Naive thymus-derived CD4-positive, alpha-beta T cell (primary cell): Measurements from ENCODE around the gene OGDH. TPM values are rescaled to one million over a fixed set of nuclear protein-coding genes. Genes with fewer than 3 reads are reported as not detected.

ENCODE experiments used
- ATAC-seq: fragments of 150-1000 bp; cut with Tn5 transposase; 2 replicates; pipeline ENCODE4 v1.10.0; 2021; ENCODE audit warnings: mild to moderate bottlenecking, moderate library complexity
- CTCF ChIA-PET: fragments of 350-600 bp; sonication (Branson Sonifier 250); formaldehyde crosslinking; loops from one replicate; lab custom pipeline; 2021; ENCODE audit warnings: antibody characterized with exemption; lab: Charles Lee
- POLR2A ChIA-PET: fragments of 350-600 bp; sonication (Branson Sonifier 250); formaldehyde crosslinking; loops from one replicate; lab custom pipeline; 2021; ENCODE audit warnings: antibody characterized with exemption, inconsistent platforms; lab: Charles Lee
- DNase-seq, 9 donors: peaks; one replicate each; pipeline versions ENCODE4 v3.0.0 to v3.0.0-alpha.2; 2020 to 2022; ENCODE audit warnings: mixed read lengths in 1 of 9
- H3K27ac ChIP-seq: one replicate; pipeline ENCODE4 v1.7.0; 2013; ENCODE audit warnings: mild to moderate bottlenecking, low read depth, low read length, moderate library complexity
- H3K27me3 ChIP-seq, 2 donors: one replicate each; pipeline ENCODE4 v1.7.0; 2013; ENCODE audit warnings: low read length in 2 of 2, mild to moderate bottlenecking in 2 of 2, moderate library complexity in 2 of 2; ENCODE audit not compliant: control insufficient read depth in 2 of 2, insufficient read depth in 2 of 2
- H3K36me3 ChIP-seq, 3 experiments: 1 replicate in 2 of 3; 2 replicates in 1 of 3; pipeline ENCODE4 v1.7.0; 2013; ENCODE audit warnings: low read length in 3 of 3, mild to moderate bottlenecking in 3 of 3, moderate library complexity in 1 of 3; ENCODE audit not compliant: insufficient read depth in 3 of 3, control insufficient read depth in 2 of 3
- H3K4me1 ChIP-seq, 2 donors: one replicate each; pipeline ENCODE4 v1.7.0; 2013; ENCODE audit warnings: low read length in 2 of 2, mild to moderate bottlenecking in 2 of 2, moderate library complexity in 1 of 2; ENCODE audit not compliant: control insufficient read depth in 2 of 2, insufficient read depth in 2 of 2
- H3K4me3 ChIP-seq: 2 replicates; pipeline ENCODE4 v1.7.0; 2013; ENCODE audit warnings: mild to moderate bottlenecking, low read length
- H3K9me3 ChIP-seq, 3 experiments: 1 replicate in 2 of 3; 2 replicates in 1 of 3; pipeline ENCODE4 v1.7.0; 2013; ENCODE audit warnings: low read length in 3 of 3; ENCODE audit not compliant: control insufficient read depth in 2 of 3
- H3K27ac Mint-ChIP-seq, 9 donors: one replicate each; pipeline ENCODE4 v1.8.0; 2020 to 2022; ENCODE audit warnings: mixed read lengths in 9 of 9, mild to moderate bottlenecking in 8 of 9, moderate library complexity in 5 of 9, inconsistent platforms in 2 of 9
- H3K27me3 Mint-ChIP-seq, 5 donors: one replicate each; pipeline ENCODE4 v1.8.0; 2021 to 2022; ENCODE audit warnings: mixed read lengths in 5 of 5, mild to moderate bottlenecking in 1 of 5
- H3K36me3 Mint-ChIP-seq, 5 donors: one replicate each; pipeline ENCODE4 v1.8.0; 2020 to 2022; ENCODE audit warnings: mixed read lengths in 5 of 5, mild to moderate bottlenecking in 3 of 5, inconsistent platforms in 1 of 5
- H3K4me1 Mint-ChIP-seq, 7 donors: one replicate each; pipeline ENCODE4 v1.8.0; 2020 to 2022; ENCODE audit warnings: mixed read lengths in 7 of 7, mild to moderate bottlenecking in 3 of 7, inconsistent platforms in 1 of 7
- H3K4me3 Mint-ChIP-seq, 10 donors: one replicate each; pipeline ENCODE4 v1.8.0; 2020 to 2022; ENCODE audit warnings: mild to moderate bottlenecking in 10 of 10, mixed read lengths in 10 of 10, moderate library complexity in 6 of 10, inconsistent platforms in 2 of 10
- H3K9me3 Mint-ChIP-seq, 11 donors: one replicate each; pipeline ENCODE4 v1.8.0; 2020 to 2022; ENCODE audit warnings: mixed read lengths in 11 of 11, mild to moderate bottlenecking in 4 of 11, inconsistent platforms in 1 of 11, moderate library complexity in 1 of 11
- intact Hi-C, 2 donors: fragments of 100-400 bp; cut with micrococcal nuclease; formaldehyde crosslinking; loops; one replicate each; pipeline ENCODE4 v1.15.1; 2023
- polyA plus RNA-seq, 2 donors: library from polyadenylated mRNA; unstranded; fragments of 300-500 nt; fragmentation: Illumina TruSeq; gene quantifications; one replicate each; pipeline ENCODE4 v1.2.3, GENCODE V29; 2021
- total RNA-seq, 6 experiments: library from RNA in 5 of 6; stranded (reverse) in 5 of 6; gene quantifications; 1 replicate in 5 of 6; 2 replicates in 1 of 6; pipeline ENCODE4 v1.2.3 and lab custom pipeline; 2021 to 2026

Gene OGDH
- total and polyA plus RNA-seq, 7 experiments from 2014 or later = 20.3 to 122 (median 64.2) TPM

DNA sequence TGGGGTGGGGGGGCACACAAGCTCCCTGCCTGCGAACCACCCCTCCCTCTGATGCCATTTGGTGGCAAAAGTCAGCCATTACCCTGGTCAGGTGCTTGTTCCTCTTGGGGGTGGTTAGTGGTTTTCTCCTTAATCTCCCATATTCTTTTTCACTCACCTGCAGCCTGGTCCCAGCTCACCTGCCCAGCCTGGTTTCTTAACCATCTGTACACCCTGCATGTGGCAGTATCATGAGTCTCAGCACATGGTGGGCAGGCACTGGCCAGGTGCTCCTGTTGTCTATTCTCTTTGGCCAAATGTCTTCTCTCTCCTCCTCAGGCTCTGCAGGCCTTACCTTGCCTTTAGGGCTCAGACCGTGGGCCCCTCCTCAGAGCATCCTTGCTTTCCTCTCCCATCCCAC is 30.5 kb downstream of the OGDH start:
- Histone ChIP-seq H3K4me3 (no peak overlapping the region), H3K27me3 (no peaks in the 10 kb centered on the region), H3K27ac (peak overlapping the region; percentile 79), H3K4me1 (peaks cover 54 to 93% of the 10 kb centered on the region in 2 donors), H3K9me3 (no peaks in the 10 kb centered on the region), H3K36me3 (no peaks in the 10 kb centered on the region)
- Mint-ChIP-seq H3K4me1 (peaks cover 55 to 88% (median 59%) of the 10 kb centered on the region in 7 donors), H3K27ac (peak overlapping the region; percentile 88 to 100 (median 98)), H3K9me3 (peaks cover 0 to 3% (median 0%) of the 10 kb centered on the region in 11 donors), H3K4me3 (peak overlapping the region in 1 of 10 donors; percentile 63), H3K36me3 (peaks cover 0 to 46% (median 3%) of the 10 kb centered on the region in 5 donors), H3K27me3 (no peaks in the 10 kb centered on the region)
- no peak for DNase-seq
- intact Hi-C loops = loop anchor here in 1 of 2 donors (5.0 kb wide), 1 partner anchor 45 kb away; no protein-coding TSS in a partner anchor
- CTCF ChIA-PET = interaction anchor here (1.0 kb wide), 1 partner anchor 31 kb away, joined by 4 read pairs; the partner anchor contains the start of gene OGDH
- no peak for ATAC-seq
- POLR2A ChIA-PET = interaction anchor here (0.5 to 4.6 kb wide), 7 partner anchors 12 to 375 kb away, joined by 3 to 59 read pairs (median 3); partner anchors contain the start of gene OGDH

DNA sequence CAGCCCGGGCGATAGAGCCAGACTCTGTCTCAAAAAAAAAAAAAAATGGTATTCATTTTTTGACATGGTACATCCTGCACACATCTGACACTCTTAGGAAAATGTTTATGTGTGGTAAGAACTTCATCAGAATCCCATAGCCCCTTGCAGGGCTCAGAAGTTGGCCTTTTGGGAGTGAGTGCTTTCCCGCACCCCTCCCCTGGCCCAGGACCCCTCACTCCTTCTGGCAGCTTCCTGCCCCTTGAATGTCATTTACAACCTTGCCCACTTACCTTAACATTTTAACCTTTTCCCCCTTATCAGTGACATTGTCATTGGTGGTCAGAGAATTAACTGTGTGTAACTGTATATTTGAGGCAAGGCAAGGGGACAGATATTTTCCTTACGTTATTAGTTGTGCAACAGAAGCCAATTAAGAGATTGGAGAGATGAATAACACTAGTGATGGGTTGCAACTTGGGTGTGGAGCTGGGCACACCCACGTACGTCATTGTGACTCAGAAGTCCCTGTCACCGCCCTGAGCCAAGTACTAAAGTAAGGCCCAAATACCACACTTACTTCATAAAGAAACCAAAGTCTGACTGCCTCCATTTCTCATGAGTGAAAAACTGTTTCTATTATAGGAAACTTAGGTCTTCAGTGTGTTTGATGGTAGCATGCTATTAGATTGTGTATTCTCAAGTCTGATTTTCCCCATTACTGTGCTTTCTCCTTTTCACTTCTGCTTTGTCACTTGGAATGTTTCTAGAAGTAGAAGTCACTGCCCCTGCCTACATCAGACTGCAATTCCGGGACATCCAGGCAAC is 31.6 kb downstream of the OGDH start:
- peak overlapping the region; percentile 28 for H3K4me3 ChIP-seq
- Mint-ChIP-seq H3K36me3 (peaks cover 0 to 49% (median 3%) of the 10 kb centered on the region in 5 donors), H3K9me3 (peaks cover 0 to 3% (median 0%) of the 10 kb centered on the region in 11 donors), H3K27me3 (no peaks in the 10 kb centered on the region), H3K27ac (peak overlapping the region; percentile 92 to 100 (median 98)), H3K4me1 (peaks cover 53 to 84% (median 57%) of the 10 kb centered on the region in 7 donors), H3K4me3 (peak overlapping the region; percentile 57 to 95 (median 78))
- H3K27me3 ChIP-seq = no peaks in the 10 kb centered on the region
- H3K4me1 ChIP-seq = peaks cover 46 to 86% of the 10 kb centered on the region in 2 donors
- H3K9me3 ChIP-seq = no peaks in the 10 kb centered on the region
- intact Hi-C loops = loop anchor here (1.0 to 5.0 kb wide), 10 partner anchors 14 to 277 kb away; partner anchors contain the start of genes OGDH (in 2 of the 2), H2AZ2 (in 1 of the 2), NUDCD3 (in 1 of the 2) and PPIA (in 1 of the 2)
- H3K36me3 ChIP-seq = no peaks in the 10 kb centered on the region
- ATAC-seq (peak; percentile 84), DNase-seq (peak in 8 of 9 donors; percentile 50 to 84 (median 71))
- peak overlapping the region; percentile 79 for H3K27ac ChIP-seq
- ChIA-PET POLR2A (interaction anchor here (0.7 to 4.6 kb wide), 10 partner anchors 9 to 56 kb away, joined by 3 to 59 read pairs (median 4); partner anchors contain the start of genes OGDH and TMED4), CTCF (no interaction called here)

DNA sequence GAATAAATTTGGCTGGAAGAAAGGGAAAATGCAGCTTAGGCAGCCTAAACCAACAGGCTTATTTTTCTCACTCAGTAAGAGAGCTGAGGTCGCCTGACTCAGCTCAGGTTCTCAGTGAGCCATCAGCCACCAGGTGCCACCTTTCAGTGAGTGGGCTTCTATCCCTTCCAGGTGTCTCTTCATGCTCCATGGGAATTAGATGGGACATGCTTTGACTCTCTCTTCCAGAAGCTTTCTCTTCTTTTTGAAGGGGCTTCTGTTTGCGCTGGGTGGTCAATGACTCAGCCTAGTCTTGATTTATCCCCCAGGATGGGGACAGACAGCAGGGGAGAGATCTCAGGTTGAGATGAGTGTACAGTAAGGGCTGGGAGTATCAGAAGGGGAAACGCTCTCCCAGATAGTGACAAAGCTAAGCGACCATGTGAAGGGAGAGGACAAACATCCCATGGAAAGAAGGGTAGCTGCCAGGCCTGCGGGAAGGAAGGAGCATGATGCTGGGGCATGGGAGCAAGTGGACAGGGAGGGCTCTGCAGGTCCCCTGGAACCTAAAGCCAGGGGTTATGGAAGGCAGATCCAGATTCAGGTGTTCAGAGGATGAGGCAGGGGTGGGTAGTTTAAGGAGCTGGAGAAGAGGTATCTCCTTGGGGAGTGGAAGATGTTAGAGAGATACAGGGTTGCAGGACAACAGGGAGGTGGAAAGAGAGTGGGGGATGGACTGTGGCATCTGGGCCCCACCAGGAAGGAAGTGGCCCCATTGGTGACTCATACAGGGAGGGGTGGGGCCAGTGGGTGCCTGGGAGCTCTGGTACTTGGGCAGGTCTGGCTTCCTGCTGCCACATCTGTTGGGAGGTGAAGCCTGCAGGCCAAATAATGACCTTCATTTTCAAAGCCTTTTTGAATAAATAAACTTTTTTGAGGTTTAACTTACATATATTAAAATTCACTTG is 32.5 kb downstream of the OGDH start:
- H3K4me3 Mint-ChIP-seq = peak overlapping the region; percentile 57 to 95 (median 78)
- intact Hi-C loops = loop anchor here (1.0 to 5.0 kb wide), 16 partner anchors 8 to 276 kb away; partner anchors contain the start of genes OGDH (in 2 of the 2), PPIA (in 2 of the 2), H2AZ2 (in 1 of the 2) and NUDCD3 (in 1 of the 2)
- ChIA-PET POLR2A (interaction anchor here (0.6 to 4.6 kb wide), 8 partner anchors 10 to 57 kb away, joined by 3 to 59 read pairs (median 6); partner anchors contain the start of genes OGDH and TMED4), CTCF (no interaction called here)
- Histone ChIP-seq H3K4me1 (peaks cover 37 to 77% of the 10 kb centered on the region in 2 donors), H3K4me3 (peak overlapping the region; percentile 28), H3K27me3 (no peaks in the 10 kb centered on the region), H3K27ac (peak overlapping the region; percentile 79), H3K9me3 (no peaks in the 10 kb centered on the region), H3K36me3 (no peaks in the 10 kb centered on the region)
- H3K36me3 Mint-ChIP-seq = peaks cover 0 to 42% (median 3%) of the 10 kb centered on the region in 5 donors
- peak overlapping the region; percentile 92 to 100 (median 98) for H3K27ac Mint-ChIP-seq
- ATAC-seq (peak; percentile 83), DNase-seq (peak; percentile 15 to 81 (median 40))
- peaks cover 46 to 80% (median 57%) of the 10 kb centered on the region in 7 donors for H3K4me1 Mint-ChIP-seq
- no peaks in the 10 kb centered on the region for H3K27me3 Mint-ChIP-seq
- peaks cover 0 to 3% (median 0%) of the 10 kb centered on the region in 11 donors for H3K9me3 Mint-ChIP-seq

- peak overlapping the region; percentile 92 to 100 (median 98) for H3K27ac Mint-ChIP-seq
- Histone ChIP-seq H3K36me3 (no peaks in the 10 kb centered on the region), H3K27ac (peak overlapping the region; percentile 79), H3K9me3 (no peaks in the 10 kb centered on the region), H3K27me3 (no peaks in the 10 kb centered on the region), H3K4me1 (peaks cover 32 to 68% of the 10 kb centered on the region in 2 donors), H3K4me3 (peak overlapping the region; percentile 14)
- peaks cover 0 to 3% (median 0%) of the 10 kb centered on the region in 11 donors for H3K9me3 Mint-ChIP-seq
- H3K4me3 Mint-ChIP-seq = peak overlapping the region in 8 of 10 donors; percentile 34 to 88 (median 75)
- DNase-seq = no peak
- peaks cover 0 to 34% (median 6%) of the 10 kb centered on the region in 5 donors for H3K36me3 Mint-ChIP-seq
- POLR2A ChIA-PET = interaction anchor here (0.6 to 4.6 kb wide), 8 partner anchors 8 to 58 kb away, joined by 3 to 59 read pairs (median 6); partner anchors contain the start of genes OGDH and TMED4
- peaks cover 43 to 72% (median 50%) of the 10 kb centered on the region in 7 donors for H3K4me1 Mint-ChIP-seq
- CTCF ChIA-PET = no interaction called here
- ATAC-seq = no peak
- H3K27me3 Mint-ChIP-seq = no peaks in the 10 kb centered on the region
- intact Hi-C loops = loop anchor here (1.0 to 5.0 kb wide), 11 partner anchors 8 to 208 kb away; partner anchors contain the start of genes NUDCD3 (in 1 of the 2), PPIA (in 1 of the 2), TMED4 (in 1 of the 2) and ZMIZ2 (in 1 of the 2)
Measured at GRCh38 chr7:44639671-44640321, 33.4 kb downstream of the OGDH start.

- Mint-ChIP-seq H3K36me3 (peaks cover 4 to 25% (median 8%) of the 10 kb centered on the region in 5 donors), H3K4me1 (peaks cover 29 to 48% (median 33%) of the 10 kb centered on the region in 7 donors), H3K4me3 (no peak overlapping the region), H3K27ac (peak overlapping the region in 1 of 9 donors; percentile 28), H3K27me3 (no peaks in the 10 kb centered on the region), H3K9me3 (peaks cover 0 to 2% (median 0%) of the 10 kb centered on the region in 11 donors)
- ATAC-seq = no peak
- Histone ChIP-seq H3K27ac (no peak overlapping the region), H3K36me3 (peaks cover 0 to 11% (median 0%) of the 10 kb centered on the region in 3 experiments), H3K9me3 (no peaks in the 10 kb centered on the region), H3K27me3 (no peaks in the 10 kb centered on the region), H3K4me3 (no peak overlapping the region), H3K4me1 (peaks cover 25 to 34% of the 10 kb centered on the region in 2 donors)
- CTCF ChIA-PET = no interaction called here
- intact Hi-C loops = no loop called here
- DNase-seq = no peak
- POLR2A ChIA-PET = no interaction called here
Measured at GRCh38 chr7:44643206-44643605, 36.8 kb downstream of the OGDH start.
